NCI-H526 (cell line): ENCODE data around the gene NFATC1.

Experiments
- DNase-seq, 2 experiments: peaks; one replicate each; lab custom pipeline; 2025; lab: John Stamatoyannopoulos, UW

Gene NFATC1

GRCh38 chr18:79555885-79556284 is 160.2 kb downstream of the NFATC1 start:
- DNase-seq: no peak

GRCh38 chr18:79556829-79557585 is 161.3 kb downstream of the NFATC1 start:
- DNase-seq: no peak

GRCh38 chr18:79558196-79558932 is 162.6 kb downstream of the NFATC1 start:
- no peak for DNase-seq

GRCh38 chr18:79558933-79559416 is 163.2 kb downstream of the NFATC1 start:
- DNase-seq: no peak

GRCh38 chr18:79559436-79559835 is 163.7 kb downstream of the NFATC1 start:
- no peak for DNase-seq

- DNase-seq: no peak
These were observed 164.5 kb downstream of the NFATC1 start for GRCh38 chr18:79560042-79560860.

GRCh38 chr18:79560861-79561210 is 165.1 kb downstream of the NFATC1 start:
- no peak for DNase-seq

- no peak for DNase-seq
These were observed 168.2 kb downstream of the NFATC1 start for GRCh38 chr18:79563949-79564348.

GRCh38 chr18:79564441-79564840 is 168.7 kb downstream of the NFATC1 start:
- DNase-seq: no peak

GRCh38 chr18:79566771-79567431 is 171.2 kb downstream of the NFATC1 start:
- no peak for DNase-seq

- no peak for DNase-seq
These were observed 171.9 kb downstream of the NFATC1 start for GRCh38 chr18:79567481-79568147.

- DNase-seq: no peak
These were observed 172.9 kb downstream of the NFATC1 start for GRCh38 chr18:79568543-79569205.

GRCh38 chr18:79569720-79570119 is 174.0 kb downstream of the NFATC1 start:
- no peak for DNase-seq

GRCh38 chr18:79570266-79571201 is 174.8 kb downstream of the NFATC1 start:
- DNase-seq: no peak

GRCh38 chr18:79571211-79572092 is 175.7 kb downstream of the NFATC1 start:
- no peak for DNase-seq

- DNase-seq: no peak
These were observed 176.5 kb downstream of the NFATC1 start for GRCh38 chr18:79572093-79572780.

- no peak for DNase-seq
These were observed 177.2 kb downstream of the NFATC1 start for GRCh38 chr18:79572848-79573451.
